Psoas muscle (tissue), 8 donors: Measurements from ENCODE around the gene OR2J1. TPM values are rescaled to one million over a fixed set of nuclear protein-coding genes. Genes with fewer than 3 reads are reported as not detected.
"Not testable (repeated sequence)": the region's sequence is repeated elsewhere in the genome, so short reads cannot be mapped to it uniquely, and the experiment has no call there.

ENCODE experiments used
- ATAC-seq, 4 donors: fragments of 200-7000 bp; cut with Tn5 transposase; one replicate each; pipeline ENCODE4 v1.9.1; 2020; ENCODE audit warnings: moderate library complexity in 3 of 4, mild to moderate bottlenecking in 2 of 4
- DNase-seq, 2 donors: peaks; one replicate each; pipeline ENCODE4 v3.0.0-alpha.2; 2020
- H3K27ac ChIP-seq: fragments of 200-600 bp; one replicate; pipeline ENCODE4 v1.8.0; 2022
- H3K27me3 ChIP-seq, 3 donors: fragments of 200-600 bp in 1 of 3; one replicate each; pipeline versions ENCODE4 v1.6.1 to v1.8.0; 2013 to 2022; ENCODE audit warnings: low read length in 2 of 3, mild to moderate bottlenecking in 2 of 3, moderate library complexity in 1 of 3; ENCODE audit not compliant: insufficient read depth in 3 of 3
- H3K36me3 ChIP-seq, 2 donors: fragments of 200-600 bp in 1 of 2; one replicate each; pipeline versions ENCODE4 v1.6.1 to v1.8.0; 2013 to 2022; ENCODE audit warnings: low read depth in 1 of 2, mild to moderate bottlenecking in 1 of 2, moderate library complexity in 1 of 2; ENCODE audit not compliant: insufficient read depth in 1 of 2
- H3K4me1 ChIP-seq: fragments of 200-600 bp; one replicate; pipeline ENCODE4 v1.8.0; 2022
- H3K4me3 ChIP-seq: fragments of 200-600 bp; one replicate; pipeline ENCODE4 v1.8.0; 2022; ENCODE audit warnings: mild to moderate bottlenecking
- H3K9me3 ChIP-seq: fragments of 200-600 bp; one replicate; pipeline ENCODE4 v1.8.0; 2022
- WGBS, 3 donors: extraction: QIAGEN DNeasy Blood & Tissue Kit; methylation state at CpG; one replicate each; pipeline versions ENCODE4 v1.1.6 to v1.1.7; 2013; 5-methylcytosine and 5-hydroxymethylcytosine counted together
- intact Hi-C, 2 donors: fragments of 100-400 bp; cut with DNase I; formaldehyde crosslinking; loops; one replicate each; pipeline versions ENCODE4 v1.11.0 to v1.14.2; 2022
- polyA plus RNA-seq, 3 donors: library from polyadenylated mRNA; stranded (reverse); fragments of 200-250 nt; gene quantifications; one replicate each; pipeline ENCODE4 v1.2.3, GENCODE V29; 2013
- total RNA-seq, 4 donors: library from RNA; stranded (reverse); fragmentation: NEBNext Ultra II Directional in 2 of 4; extraction: Animal tissue kit (Norgen Biotek cat#: 25700) in 2 of 4; gene quantifications; one replicate each; pipeline versions ENCODE4 v1.2.1 to v1.2.4, GENCODE V29; 2021 to 2023
- TF ChIP-seq, protein P1 (sequence below): fragments of 200-600 bp; IDR thresholded peaks from one replicate; pipeline ENCODE4 v1.8.0; 2022; ENCODE audit warnings: antibody characterized with exemption
- donor health status: healthy with polysubstance abuse.
- donor health status: DM: no; HTN: no; CAD: no; lungs with moderate emphysema.
- donor health status: Bipolar disorder and iron deficiency.
- donor health status: healthy.
- donor health status: DM: yes; HTN: yes; CAD: no.
- donor health status: DM: no; HTN: no; CAD: no.
- donor health status: DM: no; HTN: no; CAD: no.
- donor health status: DM: yes; HTN: yes; CAD: no.

OR2J1 gene
- total and polyA plus RNA-seq, 7 donors: not detected

DNA sequence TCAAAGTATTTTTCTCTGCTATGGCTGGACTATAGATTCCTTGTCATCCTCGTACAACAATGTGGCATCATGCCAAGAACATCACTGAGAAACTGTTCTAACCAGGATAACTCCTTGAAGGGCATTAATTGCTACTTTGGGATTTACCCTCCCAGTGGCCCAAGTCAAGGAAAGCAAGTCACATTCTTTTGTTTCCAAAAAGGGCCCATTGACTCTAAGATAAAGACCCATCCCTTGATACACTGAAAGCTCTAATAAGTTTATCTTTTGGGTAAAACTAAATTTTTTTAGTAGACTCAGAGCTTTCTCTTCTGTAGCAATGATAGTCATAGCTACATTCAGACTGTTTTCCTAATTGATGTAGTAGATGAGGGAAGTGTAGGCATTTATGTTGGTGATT lies 8.5 kb downstream of the OR2J1 start, which contains the start of gene OR2J3:
TSS of gene OR2J3 (plus strand) at position 301 of the 400 bp plus-strand sequence. CDS start 3,833 bp downstream, outside the sequence.
- TF ChIP-seq, protein P1, sequence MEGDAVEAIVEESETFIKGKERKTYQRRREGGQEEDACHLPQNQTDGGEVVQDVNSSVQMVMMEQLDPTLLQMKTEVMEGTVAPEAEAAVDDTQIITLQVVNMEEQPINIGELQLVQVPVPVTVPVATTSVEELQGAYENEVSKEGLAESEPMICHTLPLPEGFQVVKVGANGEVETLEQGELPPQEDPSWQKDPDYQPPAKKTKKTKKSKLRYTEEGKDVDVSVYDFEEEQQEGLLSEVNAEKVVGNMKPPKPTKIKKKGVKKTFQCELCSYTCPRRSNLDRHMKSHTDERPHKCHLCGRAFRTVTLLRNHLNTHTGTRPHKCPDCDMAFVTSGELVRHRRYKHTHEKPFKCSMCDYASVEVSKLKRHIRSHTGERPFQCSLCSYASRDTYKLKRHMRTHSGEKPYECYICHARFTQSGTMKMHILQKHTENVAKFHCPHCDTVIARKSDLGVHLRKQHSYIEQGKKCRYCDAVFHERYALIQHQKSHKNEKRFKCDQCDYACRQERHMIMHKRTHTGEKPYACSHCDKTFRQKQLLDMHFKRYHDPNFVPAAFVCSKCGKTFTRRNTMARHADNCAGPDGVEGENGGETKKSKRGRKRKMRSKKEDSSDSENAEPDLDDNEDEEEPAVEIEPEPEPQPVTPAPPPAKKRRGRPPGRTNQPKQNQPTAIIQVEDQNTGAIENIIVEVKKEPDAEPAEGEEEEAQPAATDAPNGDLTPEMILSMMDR: no peak
- no peak for ATAC-seq
- 6 to 14% (median 7%) methylated on average over 1 of the region's 1 CpG for WGBS, 3 donors
- intact Hi-C loops: no loop called here
- Histone ChIP-seq H3K9me3 (no peaks in the 10 kb centered on the region), H3K36me3 (no peaks in the 10 kb centered on the region), H3K27me3 (no peaks in the 10 kb centered on the region), H3K4me1 (no peaks in the 10 kb centered on the region), H3K4me3 (no peak within 1 kb of the TSS), H3K27ac (no peak within 1 kb of the TSS)
- no peak for DNase-seq

DNA sequence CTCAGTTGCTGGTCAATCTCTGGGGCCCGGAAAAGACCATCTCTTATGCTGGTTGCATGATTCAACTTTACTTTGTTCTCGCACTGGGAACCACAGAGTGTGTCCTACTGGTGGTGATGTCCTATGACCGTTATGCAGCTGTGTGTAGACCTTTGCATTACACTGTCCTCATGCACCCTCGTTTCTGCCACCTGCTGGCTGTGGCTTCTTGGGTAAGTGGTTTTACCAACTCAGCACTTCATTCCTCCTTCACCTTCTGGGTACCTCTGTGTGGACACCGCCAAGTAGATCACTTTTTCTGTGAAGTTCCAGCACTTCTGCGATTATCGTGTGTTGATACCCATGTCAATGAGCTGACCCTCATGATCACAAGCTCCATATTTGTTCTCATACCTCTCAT lies 12.8 kb downstream of the OR2J1 start:
- Histone ChIP-seq H3K4me1 (no peaks in the 10 kb centered on the region), H3K27me3 (no peaks in the 10 kb centered on the region), H3K27ac (no peak overlapping the region), H3K4me3 (no peak overlapping the region), H3K9me3 (no peaks in the 10 kb centered on the region), H3K36me3 (no peaks in the 10 kb centered on the region)
- WGBS, 3 donors: 71 to 74% (median 71%) methylated on average over 7 of the region's 7 CpGs
- intact Hi-C loops: no loop called here
- ATAC-seq (no peak), DNase-seq (no peak)
- TF ChIP-seq, protein P1: no peak

DNA sequence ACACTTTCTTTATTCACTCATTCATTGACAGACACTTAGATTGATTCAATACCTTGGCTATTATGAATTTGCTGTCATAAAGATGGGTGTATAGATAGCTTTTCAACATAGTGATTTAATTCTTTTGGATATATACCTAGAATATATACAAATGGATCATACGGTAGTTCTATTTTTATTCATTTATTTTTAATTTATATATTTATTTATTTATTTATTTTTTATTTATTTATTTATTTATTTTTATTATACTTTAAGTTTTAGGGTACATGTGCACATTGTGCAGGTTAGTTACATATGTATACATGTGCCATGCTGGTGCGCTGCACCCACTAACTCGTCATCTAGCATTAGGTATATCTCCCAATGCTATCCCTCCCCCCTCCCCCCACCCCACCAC lies 15.7 kb downstream of the OR2J1 start:
- H3K4me1 ChIP-seq, H3K27me3 ChIP-seq, H3K9me3 ChIP-seq, H3K4me3 ChIP-seq, ATAC-seq, H3K27ac ChIP-seq, intact Hi-C loops, H3K36me3 ChIP-seq, DNase-seq: not testable (repeated sequence)
- WGBS, 3 donors: 88 to 92% (median 91%) methylated on average over 1 of the region's 3 CpGs

DNA sequence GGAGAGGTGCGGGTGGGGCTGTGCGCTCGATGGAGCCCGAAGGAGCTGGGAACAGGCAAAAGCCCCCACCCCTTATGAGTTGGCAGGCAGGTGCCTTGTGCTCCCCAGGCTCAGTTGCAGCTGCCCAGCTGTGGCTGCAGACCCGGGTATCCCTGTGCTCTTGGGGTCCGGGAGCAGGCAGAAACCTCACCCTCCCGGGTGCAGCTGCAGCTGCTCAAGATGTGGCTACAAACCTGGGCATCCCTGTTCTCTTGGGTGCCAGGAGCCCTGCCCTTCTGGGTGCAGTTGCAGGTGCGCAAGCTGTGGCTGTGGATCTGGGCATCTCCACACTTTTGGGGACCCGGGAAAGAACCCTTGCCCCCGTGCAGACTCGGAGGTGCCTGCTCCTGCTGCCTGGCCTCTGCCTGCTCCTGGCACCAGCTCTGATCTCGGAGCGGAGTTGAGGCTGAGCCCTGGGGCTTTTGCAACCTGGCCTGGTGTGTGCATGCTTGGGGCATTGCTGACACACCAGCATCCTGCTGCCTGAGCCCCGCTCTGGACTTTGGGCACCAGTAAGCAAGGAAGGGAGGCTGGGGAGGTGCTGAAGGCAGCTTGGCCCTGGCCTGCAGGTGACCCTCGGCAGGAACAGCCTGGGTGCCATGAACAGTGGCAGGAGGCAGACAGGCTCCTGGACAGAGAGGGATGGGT lies 30.2 kb downstream of the OR2J1 start:
- intact Hi-C loops: no loop called here
- no peaks in the 10 kb centered on the region for H3K36me3 ChIP-seq
- H3K27ac ChIP-seq: no peak overlapping the region
- no peaks in the 10 kb centered on the region for H3K9me3 ChIP-seq
- no peak overlapping the region for H3K4me3 ChIP-seq
- TF ChIP-seq, protein P1: no peak
- peaks cover 0 to 3% (median 0%) of the 10 kb centered on the region in 3 donors for H3K27me3 ChIP-seq
- WGBS, 3 donors: 70 to 78% (median 72%) methylated on average over 15 of the region's 15 CpGs
- H3K4me1 ChIP-seq: no peaks in the 10 kb centered on the region
- ATAC-seq (no peak), DNase-seq (no peak)

DNA sequence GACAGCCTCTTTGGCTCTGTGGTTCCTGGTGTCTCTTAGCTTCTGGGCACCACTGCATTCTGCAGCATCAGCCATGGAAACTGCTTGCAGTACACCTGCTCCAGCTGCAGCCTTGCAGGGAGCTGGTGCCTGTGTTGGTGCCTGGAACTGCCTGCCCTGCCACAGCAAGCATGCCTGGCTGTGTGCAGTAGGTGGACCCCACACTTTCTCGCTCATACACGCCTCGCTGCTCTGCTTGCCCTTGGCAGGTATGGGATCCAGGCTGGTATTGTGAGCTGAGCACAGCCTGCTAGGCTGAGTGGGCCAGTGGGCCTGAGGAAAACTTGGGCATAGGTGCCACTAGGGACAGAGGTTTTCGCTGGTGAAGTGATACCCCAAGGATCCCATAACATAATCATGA lies 31.4 kb downstream of the OR2J1 start:
- intact Hi-C loops: no loop called here
- Histone ChIP-seq H3K4me1 (no peaks in the 10 kb centered on the region), H3K27me3 (peaks cover 0 to 3% (median 0%) of the 10 kb centered on the region in 3 donors), H3K4me3 (no peak overlapping the region), H3K27ac (no peak overlapping the region), H3K36me3 (no peaks in the 10 kb centered on the region), H3K9me3 (no peaks in the 10 kb centered on the region)
- 79 to 90% (median 83%) methylated on average over 4 of the region's 4 CpGs for WGBS, 3 donors
- TF ChIP-seq, protein P1: no peak
- DNase-seq (no peak), ATAC-seq (no peak)
